KMS-11 (cell line): ENCODE measurements around the gene RPTOR.

ENCODE experiments used
- H2AFZ ChIP-seq: fragments of 200-600 bp; sonication (generic); 2 replicates; pipeline ENCODE4 v1.6.1; 2016; ENCODE audit warnings: antibody characterized with exemption, mixed run types, low read depth
- H3K27ac ChIP-seq: fragments of 200-600 bp; sonication (generic); 2 replicates; pipeline ENCODE4 v1.6.1; 2016; ENCODE audit warnings: mild to moderate bottlenecking, mixed run types
- H3K27me3 ChIP-seq: fragments of 200-600 bp; sonication (generic); 2 replicates; pipeline ENCODE4 v1.6.1; 2017; ENCODE audit warnings: mild to moderate bottlenecking, low read depth, mixed run types, moderate library complexity; ENCODE audit not compliant: insufficient read depth
- H3K36me3 ChIP-seq: fragments of 200-600 bp; sonication (generic); 2 replicates; pipeline ENCODE4 v1.6.1; 2017; ENCODE audit warnings: mild to moderate bottlenecking, mixed run types; ENCODE audit not compliant: insufficient read depth
- H3K4me1 ChIP-seq: fragments of 200-600 bp; sonication (generic); 2 replicates; pipeline ENCODE4 v1.6.1; 2016; ENCODE audit warnings: mild to moderate bottlenecking, low read depth, mixed run types; ENCODE audit not compliant: poor library complexity, severe bottlenecking
- H3K4me2 ChIP-seq: fragments of 200-600 bp; sonication (generic); 2 replicates; pipeline ENCODE4 v1.7.0; 2016; ENCODE audit warnings: mild to moderate bottlenecking, mixed run types
- H3K4me3 ChIP-seq: fragments of 200-600 bp; sonication (generic); IDR thresholded peaks from 2 replicates; pipeline ENCODE4 v1.6.1; 2017; ENCODE audit warnings: low read depth, low read length, mixed read lengths; ENCODE audit not compliant: insufficient read depth
- H3K79me2 ChIP-seq: fragments of 200-600 bp; sonication (generic); 2 replicates; pipeline ENCODE4 v1.6.1; 2016; ENCODE audit warnings: low read depth, mixed run types; ENCODE audit not compliant: insufficient read depth
- H3K9ac ChIP-seq: fragments of 200-600 bp; sonication (generic); 2 replicates; pipeline ENCODE4 v1.6.1; 2016; ENCODE audit warnings: mild to moderate bottlenecking, mixed run types
- H4K20me1 ChIP-seq: fragments of 200-600 bp; sonication (generic); 2 replicates; pipeline ENCODE4 v1.6.1; 2016; ENCODE audit warnings: mild to moderate bottlenecking, mixed run types; ENCODE audit not compliant: insufficient read depth
- CTCF ChIP-seq: fragments of 200-600 bp; sonication (generic); conservative IDR thresholded peaks from 2 replicates; pipeline ENCODE4 v1.6.1; 2017; ENCODE audit warnings: low read depth, mild to moderate bottlenecking, antibody characterized with exemption, low read length, moderate library complexity, mixed read lengths

RPTOR gene

GRCh38 chr17:80710714-80711302 lies 166.2 kb downstream of the RPTOR start:
- no peaks in the 10 kb centered on the region for H4K20me1 ChIP-seq
- TF ChIP-seq CTCF, result no peak
- no peaks in the 10 kb centered on the region for H3K4me1 ChIP-seq
- H2AFZ ChIP-seq, result no peak overlapping the region
- no peaks in the 10 kb centered on the region for H3K27me3 ChIP-seq
- no peak overlapping the region for H3K9ac ChIP-seq
- 0 out of 2 replicates have a peak, but pooled peaks cover 3% of the 10 kb centered on the region for H3K79me2 ChIP-seq
- no peak overlapping the region for H3K27ac ChIP-seq
- no peaks in the 10 kb centered on the region for H3K36me3 ChIP-seq
- H3K4me3 ChIP-seq, result no peak overlapping the region
- no peak overlapping the region for H3K4me2 ChIP-seq

GRCh38 chr17:80712089-80712488 lies 167.5 kb downstream of the RPTOR start:
- 0 out of 2 replicates have a peak, but pooled peaks cover 3% of the 10 kb centered on the region for H3K79me2 ChIP-seq

GRCh38 chr17:80712606-80713005 lies 168.0 kb downstream of the RPTOR start:
- no peak overlapping the region for H3K4me2 ChIP-seq
- no peak overlapping the region for H3K27ac ChIP-seq
- H4K20me1 ChIP-seq, result no peaks in the 10 kb centered on the region
- no peak overlapping the region for H2AFZ ChIP-seq
- no peaks in the 10 kb centered on the region for H3K4me1 ChIP-seq
- H3K36me3 ChIP-seq, result no peaks in the 10 kb centered on the region
- H3K4me3 ChIP-seq, result no peak overlapping the region
- no peaks in the 10 kb centered on the region for H3K27me3 ChIP-seq
- no peak overlapping the region for H3K9ac ChIP-seq
- H3K79me2 ChIP-seq, result 0 out of 2 replicates have a peak, but pooled peaks cover 3% of the 10 kb centered on the region
- no peak for TF ChIP-seq CTCF

More at GRCh38 chr17:80712089-80712488, 167.5 kb downstream of the RPTOR start:
- Histone ChIP-seq H3K9ac (no peak overlapping the region), H3K4me2 (no peak overlapping the region), H3K27me3 (no peaks in the 10 kb centered on the region), H3K4me3 (no peak overlapping the region), H3K27ac (no peak overlapping the region), H3K36me3 (no peaks in the 10 kb centered on the region), H4K20me1 (no peaks in the 10 kb centered on the region), H2AFZ (no peak overlapping the region), H3K4me1 (no peaks in the 10 kb centered on the region)
- no peak for TF ChIP-seq CTCF

- no peak for TF ChIP-seq CTCF
- no peaks in the 10 kb centered on the region for H3K36me3 ChIP-seq
- no peak overlapping the region for H2AFZ ChIP-seq
- H4K20me1 ChIP-seq, result no peaks in the 10 kb centered on the region
- H3K27ac ChIP-seq, result no peak overlapping the region
- H3K79me2 ChIP-seq, result 0 out of 2 replicates have a peak, but pooled peaks cover 3% of the 10 kb centered on the region
- H3K27me3 ChIP-seq, result no peaks in the 10 kb centered on the region
- no peaks in the 10 kb centered on the region for H3K4me1 ChIP-seq
- no peak overlapping the region for H3K4me3 ChIP-seq
- no peak overlapping the region for H3K9ac ChIP-seq
- no peak overlapping the region for H3K4me2 ChIP-seq
Measured at GRCh38 chr17:80716986-80717719, 172.5 kb downstream of the RPTOR start.
